ENCODE data around the gene CMSS1.

Gene CMSS1

GRCh38 chr3:100023595-100023994 is 205.9 kb downstream of the CMSS1 start:
- DNase-seq (ENCODE audit: low read depth, low spot score), result no peak
- no peak overlapping the region for H3K9ac ChIP-seq (ENCODE audit: insufficient read length, low read depth)
- TF ChIP-seq SUZ12 (IDR thresholded peaks at IDR 0.05; ENCODE audit: extremely low read depth, insufficient read depth, insufficient read length), result no peak
- TF ChIP-seq ZNF274 (IDR thresholded peaks at IDR 0.05; ENCODE audit: low read depth, low read length), result no peak
- TF ChIP-seq YY1 (IDR thresholded peaks at IDR 0.05; ENCODE audit: insufficient read depth, insufficient read length), result no peak
- no peaks in the 10 kb centered on the region for H3K4me1 ChIP-seq (ENCODE audit: insufficient read depth, insufficient read length)
- H3K27me3 ChIP-seq (ENCODE audit: insufficient read depth, insufficient read length), result no peaks in the 10 kb centered on the region
- no peaks in the 10 kb centered on the region for H3K36me3 ChIP-seq (ENCODE audit: insufficient read depth, insufficient read length, low read length)
- H3K9me3 ChIP-seq (ENCODE audit: insufficient read depth, low read length), result no peaks in the 10 kb centered on the region
- no peak overlapping the region for H3K4me3 ChIP-seq (ENCODE audit: insufficient read length, low read depth)

GRCh38 chr3:100024520-100025303 is 207.1 kb downstream of the CMSS1 start:
- no peak for DNase-seq (ENCODE audit: low read depth, low spot score)
- TF ChIP-seq SUZ12 (IDR thresholded peaks at IDR 0.05; ENCODE audit: extremely low read depth, insufficient read depth, insufficient read length) (no peak), ZNF274 (IDR thresholded peaks at IDR 0.05; ENCODE audit: low read depth, low read length) (no peak), YY1 (IDR thresholded peaks at IDR 0.05; ENCODE audit: insufficient read depth, insufficient read length) (no peak)
- no peak overlapping the region for H3K4me3 ChIP-seq (ENCODE audit: insufficient read length, low read depth)
- H3K4me1 ChIP-seq (ENCODE audit: insufficient read depth, insufficient read length), result no peaks in the 10 kb centered on the region
- no peak overlapping the region for H3K9ac ChIP-seq (ENCODE audit: insufficient read length, low read depth)
- H3K36me3 ChIP-seq (ENCODE audit: insufficient read depth, insufficient read length, low read length), result no peaks in the 10 kb centered on the region
- no peaks in the 10 kb centered on the region for H3K9me3 ChIP-seq (ENCODE audit: insufficient read depth, low read length)
- no peaks in the 10 kb centered on the region for H3K27me3 ChIP-seq (ENCODE audit: insufficient read depth, insufficient read length)

GRCh38 chr3:100027321-100027720 is 209.7 kb downstream of the CMSS1 start:
- no peaks in the 10 kb centered on the region for H3K36me3 ChIP-seq (ENCODE audit: insufficient read depth, insufficient read length, low read length)
- DNase-seq (ENCODE audit: low read depth, low spot score), result no peak
- H3K4me3 ChIP-seq (ENCODE audit: insufficient read length, low read depth), result no peak overlapping the region
- no peak for TF ChIP-seq ZNF274 (IDR thresholded peaks at IDR 0.05; ENCODE audit: low read depth, low read length)
- no peak for TF ChIP-seq YY1 (IDR thresholded peaks at IDR 0.05; ENCODE audit: insufficient read depth, insufficient read length)
- TF ChIP-seq SUZ12 (IDR thresholded peaks at IDR 0.05; ENCODE audit: extremely low read depth, insufficient read depth, insufficient read length), result no peak
- no peaks in the 10 kb centered on the region for H3K4me1 ChIP-seq (ENCODE audit: insufficient read depth, insufficient read length)
- no peaks in the 10 kb centered on the region for H3K9me3 ChIP-seq (ENCODE audit: insufficient read depth, low read length)
- no peak overlapping the region for H3K9ac ChIP-seq (ENCODE audit: insufficient read length, low read depth)
- H3K27me3 ChIP-seq (ENCODE audit: insufficient read depth, insufficient read length), result no peaks in the 10 kb centered on the region

- DNase-seq (ENCODE audit: low read depth, low spot score), result no peak
- Histone ChIP-seq H3K9ac (ENCODE audit: insufficient read length, low read depth) (no peak overlapping the region), H3K4me3 (ENCODE audit: insufficient read length, low read depth) (no peak overlapping the region), H3K4me1 (ENCODE audit: insufficient read depth, insufficient read length) (no peaks in the 10 kb centered on the region), H3K36me3 (ENCODE audit: insufficient read depth, insufficient read length, low read length) (no peaks in the 10 kb centered on the region), H3K27me3 (ENCODE audit: insufficient read depth, insufficient read length) (no peaks in the 10 kb centered on the region), H3K9me3 (ENCODE audit: insufficient read depth, low read length) (no peaks in the 10 kb centered on the region)
- no peak for TF ChIP-seq ZNF274 (IDR thresholded peaks at IDR 0.05; ENCODE audit: low read depth, low read length)
- TF ChIP-seq YY1 (IDR thresholded peaks at IDR 0.05; ENCODE audit: insufficient read depth, insufficient read length), result no peak
- no peak for TF ChIP-seq SUZ12 (IDR thresholded peaks at IDR 0.05; ENCODE audit: extremely low read depth, insufficient read depth, insufficient read length)
These were observed 211.4 kb downstream of the CMSS1 start for GRCh38 chr3:100029052-100029451.

GRCh38 chr3:100029689-100030088 is 212.0 kb downstream of the CMSS1 start:
- Histone ChIP-seq H3K9me3 (ENCODE audit: insufficient read depth, low read length) (no peaks in the 10 kb centered on the region), H3K4me3 (ENCODE audit: insufficient read length, low read depth) (no peak overlapping the region), H3K27me3 (ENCODE audit: insufficient read depth, insufficient read length) (no peaks in the 10 kb centered on the region), H3K36me3 (ENCODE audit: insufficient read depth, insufficient read length, low read length) (no peaks in the 10 kb centered on the region), H3K4me1 (ENCODE audit: insufficient read depth, insufficient read length) (no peaks in the 10 kb centered on the region), H3K9ac (ENCODE audit: insufficient read length, low read depth) (no peak overlapping the region)
- no peak for TF ChIP-seq SUZ12 (IDR thresholded peaks at IDR 0.05; ENCODE audit: extremely low read depth, insufficient read depth, insufficient read length)
- TF ChIP-seq YY1 (IDR thresholded peaks at IDR 0.05; ENCODE audit: insufficient read depth, insufficient read length), result no peak
- no peak for TF ChIP-seq ZNF274 (IDR thresholded peaks at IDR 0.05; ENCODE audit: low read depth, low read length)
- no peak for DNase-seq (ENCODE audit: low read depth, low spot score)

GRCh38 chr3:100030346-100030745 is 212.7 kb downstream of the CMSS1 start:
- no peaks in the 10 kb centered on the region for H3K9me3 ChIP-seq (ENCODE audit: insufficient read depth, low read length)
- no peak for DNase-seq (ENCODE audit: low read depth, low spot score)
- H3K4me1 ChIP-seq (ENCODE audit: insufficient read depth, insufficient read length), result no peaks in the 10 kb centered on the region
- H3K4me3 ChIP-seq (ENCODE audit: insufficient read length, low read depth), result no peak overlapping the region
- H3K27me3 ChIP-seq (ENCODE audit: insufficient read depth, insufficient read length), result no peaks in the 10 kb centered on the region
- TF ChIP-seq YY1 (IDR thresholded peaks at IDR 0.05; ENCODE audit: insufficient read depth, insufficient read length), result no peak
- TF ChIP-seq ZNF274 (IDR thresholded peaks at IDR 0.05; ENCODE audit: low read depth, low read length), result no peak
- TF ChIP-seq SUZ12 (IDR thresholded peaks at IDR 0.05; ENCODE audit: extremely low read depth, insufficient read depth, insufficient read length), result no peak
- H3K36me3 ChIP-seq (ENCODE audit: insufficient read depth, insufficient read length, low read length), result no peaks in the 10 kb centered on the region
- no peak overlapping the region for H3K9ac ChIP-seq (ENCODE audit: insufficient read length, low read depth)

GRCh38 chr3:100030914-100031425 is 213.3 kb downstream of the CMSS1 start:
- no peak overlapping the region for H3K4me3 ChIP-seq (ENCODE audit: insufficient read length, low read depth)
- TF ChIP-seq ZNF274 (IDR thresholded peaks at IDR 0.05; ENCODE audit: low read depth, low read length) (no peak), YY1 (IDR thresholded peaks at IDR 0.05; ENCODE audit: insufficient read depth, insufficient read length) (no peak), SUZ12 (IDR thresholded peaks at IDR 0.05; ENCODE audit: extremely low read depth, insufficient read depth, insufficient read length) (no peak)
- no peaks in the 10 kb centered on the region for H3K9me3 ChIP-seq (ENCODE audit: insufficient read depth, low read length)
- no peak for DNase-seq (ENCODE audit: low read depth, low spot score)
- H3K27me3 ChIP-seq (ENCODE audit: insufficient read depth, insufficient read length), result no peaks in the 10 kb centered on the region
- H3K9ac ChIP-seq (ENCODE audit: insufficient read length, low read depth), result no peak overlapping the region
- no peaks in the 10 kb centered on the region for H3K36me3 ChIP-seq (ENCODE audit: insufficient read depth, insufficient read length, low read length)
- no peaks in the 10 kb centered on the region for H3K4me1 ChIP-seq (ENCODE audit: insufficient read depth, insufficient read length)
